ENCODE measurements around the gene PTGES2.
"Not testable (repeated sequence)": the region's sequence is repeated elsewhere in the genome, so short reads cannot be mapped to it uniquely, and the experiment has no call there.

PTGES2 gene

GRCh38 chr9:128118971-128119665 lies 8.4 kb downstream of the PTGES2 start:
- DNase-seq: no peak

DNA sequence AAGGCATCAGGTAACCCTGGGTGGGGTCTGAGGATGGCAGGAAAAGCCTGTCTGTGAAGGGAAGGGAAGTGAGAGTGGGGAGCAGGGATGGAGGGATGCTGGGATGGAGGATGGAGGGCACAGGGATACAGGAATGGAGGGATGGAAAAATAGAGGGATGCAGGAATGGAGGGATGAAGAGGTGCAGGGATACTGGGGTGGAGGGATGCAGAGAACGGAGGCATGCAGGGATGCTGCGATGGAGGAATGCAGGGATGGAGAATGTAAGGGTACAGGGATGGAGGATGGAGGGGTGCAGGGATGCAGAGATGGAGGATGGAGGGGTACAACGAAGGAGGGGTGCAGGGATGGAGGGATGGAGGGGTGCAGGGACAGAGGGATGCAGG lies 9.1 kb downstream of the PTGES2 start:
- DNase-seq: no peak

DNA sequence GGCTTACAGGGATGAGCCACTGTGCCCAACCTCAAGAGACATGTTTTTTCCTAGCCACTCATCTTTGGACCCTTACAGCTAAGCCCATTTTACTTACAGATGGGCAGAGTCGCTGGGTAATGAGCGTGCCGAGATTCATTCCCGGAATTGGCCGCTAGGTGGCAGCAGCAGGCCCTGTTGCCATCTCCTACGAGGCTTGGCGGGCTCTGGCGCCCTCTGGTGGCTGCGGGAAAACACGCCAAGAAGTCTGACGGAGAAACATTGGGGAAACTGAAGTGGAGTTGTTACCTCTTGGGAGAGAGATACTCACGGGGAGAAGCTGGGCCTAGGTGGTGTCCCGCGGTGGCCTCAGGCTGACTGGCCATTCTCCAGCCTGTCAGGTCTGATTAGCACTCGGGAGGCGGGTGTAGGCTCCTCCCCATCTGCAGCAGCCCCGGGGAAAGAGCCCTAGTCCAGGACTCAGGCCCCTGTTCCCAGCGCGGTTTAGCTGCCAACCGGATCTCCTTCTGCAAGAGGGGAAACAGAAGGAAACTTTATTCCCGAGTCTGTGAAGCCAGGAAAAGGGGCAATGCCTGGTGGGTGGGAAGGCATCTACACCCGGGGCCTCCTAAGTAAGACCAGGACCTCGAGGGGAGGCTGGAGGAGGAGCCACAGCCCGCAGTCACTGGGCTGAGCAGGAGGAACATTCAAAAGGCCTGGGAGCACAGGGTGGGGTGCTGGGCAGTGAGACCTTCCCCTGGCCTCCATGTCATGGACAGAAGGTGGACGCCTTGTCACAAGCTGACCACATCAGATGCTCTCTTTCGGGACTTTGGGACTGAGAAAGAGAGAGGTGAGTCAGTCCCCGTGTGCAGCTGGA lies 9.7 kb downstream of the PTGES2 start:
- peak; percentile 36 for DNase-seq

GRCh38 chr9:128116104-128117083 lies 11.1 kb downstream of the PTGES2 start:
- no peak for DNase-seq

- DNase-seq: no peak
These were observed 12.1 kb downstream of the PTGES2 start for GRCh38 chr9:128115187-128116103.

DNA sequence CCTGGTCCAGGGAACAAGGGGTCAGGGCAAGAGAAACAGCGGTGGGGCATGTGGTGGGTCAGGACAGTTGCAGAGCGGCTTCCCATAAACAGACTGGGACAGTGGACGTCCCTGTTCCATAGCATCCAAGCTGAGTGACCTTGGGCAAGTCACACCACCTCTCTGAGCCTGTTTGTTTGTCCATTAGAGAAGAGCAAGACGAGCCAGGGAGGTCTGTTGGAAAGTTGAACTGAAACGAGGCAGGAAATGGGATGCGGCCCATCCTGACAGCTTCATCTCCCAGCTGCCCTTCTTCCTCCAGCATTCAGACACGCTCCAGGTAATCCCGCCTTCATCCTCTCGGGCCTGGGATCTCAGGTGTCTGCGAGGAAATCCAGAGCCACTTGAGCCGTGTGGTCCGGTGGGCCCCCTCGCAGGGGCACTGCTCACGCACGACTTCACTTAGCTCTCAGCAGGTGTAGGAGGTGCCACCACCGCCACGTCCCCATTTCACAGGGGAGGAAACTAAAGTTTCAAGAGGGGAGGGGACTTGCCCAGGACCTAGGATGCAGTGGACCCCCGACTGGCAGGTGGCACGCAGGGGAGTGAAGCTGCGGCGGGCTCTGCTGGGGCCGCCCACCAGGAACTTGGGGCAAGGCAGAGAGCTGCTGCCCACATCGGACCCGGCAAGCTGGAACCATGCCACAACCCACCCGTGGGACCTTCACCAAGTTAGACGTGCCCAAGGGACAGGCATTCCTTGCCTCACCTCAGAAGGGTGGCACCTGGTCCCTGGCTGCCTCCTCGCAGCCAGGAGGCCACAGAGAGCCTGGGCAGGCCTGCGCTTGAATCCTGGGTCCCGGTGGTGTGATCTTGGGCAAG lies 13.0 kb downstream of the PTGES2 start:
- no peak for DNase-seq

DNA sequence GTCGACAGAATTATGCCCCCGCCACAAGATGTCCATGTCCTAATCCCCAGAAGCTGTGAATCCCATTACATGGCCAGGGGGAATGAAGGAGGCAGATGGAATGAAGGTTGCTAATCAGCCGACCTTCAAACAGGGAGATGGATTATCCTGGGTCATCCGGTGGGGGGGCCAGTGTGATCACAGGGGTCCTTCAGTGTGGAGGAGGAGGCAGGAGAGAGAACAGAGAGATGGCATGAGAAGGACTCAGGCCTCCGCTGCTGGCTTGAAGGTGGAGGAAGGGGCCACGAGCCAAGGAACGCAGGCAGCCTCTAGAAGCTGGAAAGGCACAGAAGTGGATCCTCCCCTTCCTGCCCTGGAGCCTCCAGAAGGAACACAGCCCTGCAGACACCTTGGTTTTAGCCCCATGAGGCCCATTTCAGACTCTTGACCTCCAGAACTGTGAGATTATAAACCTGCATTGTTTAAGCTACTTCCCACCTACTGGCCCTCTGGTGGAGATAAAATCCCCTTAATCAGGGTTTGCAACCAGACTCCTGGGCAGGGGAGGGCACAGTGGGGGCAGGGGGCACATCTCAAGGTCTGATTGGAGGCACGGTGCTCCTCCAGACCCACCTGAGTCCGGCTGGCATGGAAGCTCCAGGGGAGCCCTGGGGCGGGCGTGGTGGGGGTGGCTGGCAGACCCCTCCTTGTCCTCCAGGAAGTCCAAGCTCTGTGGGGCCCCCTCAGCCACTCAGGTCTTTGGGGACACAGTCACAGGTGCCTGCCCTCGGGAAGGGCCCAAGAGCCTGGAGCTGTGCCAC lies 13.8 kb downstream of the PTGES2 start:
- no peak for DNase-seq

GRCh38 chr9:128111726-128112125 lies 15.8 kb downstream of the PTGES2 start:
- not testable (repeated sequence) for DNase-seq

DNA sequence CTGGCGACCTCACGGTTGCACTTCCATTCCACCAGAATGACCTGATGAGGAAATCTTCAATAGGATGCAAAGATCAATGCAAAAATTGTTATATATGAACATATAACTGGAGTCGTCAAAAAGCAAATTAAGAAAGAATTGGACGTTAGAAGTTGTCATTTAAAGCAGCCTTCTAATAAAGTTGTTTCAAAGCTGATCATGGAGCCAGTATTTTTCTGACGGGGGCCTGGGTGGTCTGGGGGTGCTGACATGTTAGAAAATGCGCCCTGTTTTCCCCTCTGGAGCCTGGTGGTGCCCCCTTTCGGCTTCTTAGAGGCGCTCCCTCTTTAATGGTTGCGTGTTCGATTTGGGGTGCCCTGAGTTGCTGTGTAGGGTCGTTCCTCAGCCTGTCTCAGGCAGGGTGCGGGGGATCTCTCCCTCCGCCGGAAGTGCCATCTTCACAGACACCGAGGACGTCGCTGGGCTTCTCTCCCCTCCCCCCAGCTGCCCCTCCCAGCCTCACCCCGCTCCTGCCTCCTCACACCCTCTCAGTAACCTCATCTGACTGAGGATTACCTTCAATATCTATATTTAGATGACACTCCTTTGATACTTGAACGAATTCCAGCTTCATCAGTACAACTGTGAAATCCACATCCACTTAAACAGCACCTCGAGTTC lies 18.3 kb downstream of the PTGES2 start:
- no peak for DNase-seq

- no peak for DNase-seq
These were observed 19.1 kb downstream of the PTGES2 start for GRCh38 chr9:128108269-128109049.

- DNase-seq: no peak
These were observed 19.9 kb downstream of the PTGES2 start for GRCh38 chr9:128107468-128108268.

DNA sequence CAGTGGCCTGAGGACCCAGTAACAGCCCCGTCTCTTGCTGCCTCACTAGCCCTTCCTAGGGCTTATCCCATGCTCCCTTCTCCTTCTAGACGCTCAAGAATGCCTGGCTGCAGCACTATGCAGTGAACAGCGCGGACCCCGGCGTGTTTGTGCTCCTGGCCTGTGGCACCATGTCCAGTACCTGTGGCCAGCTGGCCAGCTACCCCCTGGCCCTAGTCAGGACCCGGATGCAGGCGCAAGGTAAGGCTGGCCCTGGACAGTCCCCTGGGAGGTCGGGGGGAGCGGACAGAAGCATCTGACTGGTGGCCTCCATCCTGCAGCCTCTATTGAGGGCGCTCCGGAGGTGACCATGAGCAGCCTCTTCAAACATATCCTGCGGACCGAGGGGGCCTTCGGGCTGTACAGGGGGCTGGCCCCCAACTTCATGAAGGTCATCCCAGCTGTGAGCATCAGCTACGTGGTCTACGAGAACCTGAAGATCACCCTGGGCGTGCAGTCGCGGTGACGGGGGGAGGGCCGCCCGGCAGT lies 20.5 kb downstream of the PTGES2 start:
- DNase-seq: no peak

DNA sequence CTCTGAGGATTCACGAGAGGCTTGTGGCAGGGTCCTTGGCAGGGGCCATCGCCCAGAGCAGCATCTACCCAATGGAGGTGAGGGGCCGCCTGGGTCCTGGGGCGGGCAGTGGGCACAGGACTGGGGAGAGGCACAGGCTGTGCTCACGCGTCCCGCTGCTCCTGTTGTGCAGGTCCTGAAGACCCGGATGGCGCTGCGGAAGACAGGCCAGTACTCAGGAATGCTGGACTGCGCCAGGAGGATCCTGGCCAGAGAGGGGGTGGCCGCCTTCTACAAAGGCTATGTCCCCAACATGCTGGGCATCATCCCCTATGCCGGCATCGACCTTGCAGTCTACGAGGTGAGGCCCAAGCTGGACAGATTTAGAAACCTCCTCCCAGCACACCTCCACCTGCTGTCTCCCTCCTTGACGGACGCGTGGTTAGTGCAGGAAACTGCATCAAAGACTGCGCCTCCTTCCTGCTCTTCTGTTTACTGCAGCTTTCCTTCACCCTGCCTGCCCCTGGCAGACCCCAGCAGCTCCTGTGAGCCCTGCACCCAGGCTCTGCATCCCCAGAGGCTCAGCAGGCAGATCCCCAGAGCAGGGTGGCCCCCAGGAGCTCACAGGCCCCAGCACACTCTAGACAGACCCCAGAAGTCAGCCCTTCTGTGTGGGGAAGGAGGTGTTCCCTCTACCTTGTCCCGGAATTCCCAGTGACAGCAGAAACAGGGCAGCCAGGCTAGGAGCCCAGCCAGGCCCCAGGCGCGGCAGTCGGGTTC lies 21.2 kb downstream of the PTGES2 start:
- DNase-seq: no peak

GRCh38 chr9:128105538-128106175 lies 21.9 kb downstream of the PTGES2 start:
- no peak for DNase-seq

- peak; percentile 35 for DNase-seq
These were observed 23.3 kb downstream of the PTGES2 start for GRCh38 chr9:128104171-128104618.

GRCh38 chr9:128103589-128103962 lies 24.0 kb downstream of the PTGES2 start:
- DNase-seq: no peak
